Metanephros (tissue), 1 donor: Measurements from ENCODE around the gene DHRS4. TPM values are rescaled to one million over a fixed set of nuclear protein-coding genes. Genes with fewer than 3 reads are reported as not detected.

Experiments used
- total RNA-seq: library from RNA; depleted of rRNA; stranded (reverse); fragments of >200 nt; gene quantifications from one replicate; pipeline ENCODE4 v1.2.3, GENCODE V29; 2014

Gene DHRS4
- total RNA-seq: 41.9 TPM

DNA sequence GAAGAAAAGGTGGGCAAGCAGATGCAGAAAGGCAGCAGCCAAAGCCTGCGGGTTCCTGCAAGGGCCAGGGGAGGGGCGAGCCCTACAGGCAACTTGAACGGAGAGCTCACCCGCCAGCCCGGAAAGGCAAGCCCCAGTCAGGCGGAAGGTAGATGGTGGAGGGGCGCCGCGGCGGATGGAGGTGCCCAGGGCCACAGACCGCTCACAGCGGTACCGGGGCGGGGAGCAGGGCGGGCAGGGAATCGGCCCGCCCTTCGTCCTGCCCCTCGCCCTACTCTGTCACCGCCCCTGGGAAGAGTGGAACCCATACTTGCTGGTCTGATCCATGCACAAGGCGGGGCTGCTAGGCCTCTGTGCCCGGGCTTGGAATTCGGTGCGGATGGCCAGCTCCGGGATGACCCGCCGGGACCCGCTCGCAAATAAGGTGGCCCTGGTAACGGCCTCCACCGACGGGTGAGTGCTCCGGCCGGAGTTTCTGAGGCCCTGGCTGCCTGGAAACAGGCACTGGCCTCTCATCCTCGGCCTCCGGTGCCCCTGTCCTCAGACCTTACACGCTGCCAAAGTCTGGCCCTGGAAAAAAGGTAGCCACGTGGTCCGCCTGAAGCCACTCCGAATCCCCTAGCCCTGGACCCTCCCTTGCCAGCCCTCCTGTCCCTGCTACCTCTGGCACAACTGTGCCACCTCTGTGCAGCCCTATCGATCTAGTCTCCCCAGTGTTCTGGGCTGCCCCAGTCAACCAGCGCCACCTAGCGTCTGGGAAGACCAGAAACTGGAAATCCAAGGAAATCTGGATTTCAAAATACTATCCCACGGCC is at the start of gene DHRS4:
DHRS4 (plus strand) TSS at position 307 of the 815 bp plus-strand sequence; CDS start at position 326, 19 bp downstream.

DNA sequence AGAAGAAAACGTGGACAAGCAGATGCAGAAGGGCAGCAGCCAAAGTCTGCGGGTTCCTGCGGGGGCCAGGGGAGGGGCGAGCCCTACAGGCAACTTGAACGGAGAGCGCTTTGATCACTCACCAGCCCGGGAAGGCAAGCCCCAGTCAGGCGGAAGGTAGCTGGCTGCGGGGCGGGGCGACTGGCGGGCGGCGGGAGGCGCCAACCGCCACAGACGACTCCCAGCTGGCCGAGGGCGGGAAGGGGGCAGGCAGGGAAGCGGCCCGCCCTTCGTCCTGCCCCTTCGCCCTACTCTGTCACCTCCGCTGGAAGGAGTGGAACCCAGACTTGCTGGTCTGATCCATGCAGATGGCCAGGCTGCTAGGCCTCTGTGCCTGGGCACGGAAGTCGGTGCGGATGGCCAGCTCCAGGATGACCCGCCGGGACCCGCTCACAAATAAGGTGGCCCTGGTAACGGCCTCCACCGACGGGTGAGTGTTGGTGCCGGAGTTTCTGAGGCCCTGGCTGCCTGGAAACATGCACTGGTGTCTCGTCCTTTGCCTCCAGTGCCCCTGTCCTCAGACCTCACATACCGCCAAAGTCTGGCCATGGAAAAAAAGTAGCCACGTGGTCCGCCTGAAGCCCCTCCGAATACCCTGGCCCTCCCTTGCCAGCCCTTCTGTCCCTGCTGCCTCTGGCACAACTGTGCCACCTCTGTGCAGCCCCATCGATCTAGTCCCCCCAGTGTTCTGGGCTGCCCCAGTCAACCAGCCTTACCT is 35.2 kb downstream of the DHRS4 start, which contains the start of gene DHRS4L2:
DHRS4L2 (plus strand) TSS at position 323 of the 757 bp plus-strand sequence; CDS start at position 342, 19 bp downstream.

Other genes with a start within 250 kb of the DHRS4 start
- gene DHRS4L2, start 35.2 kb downstream of the DHRS4 start, total RNA-seq: 23.4 TPM
- 1.9 TPM for gene CARMIL3, start 98.2 kb downstream of the DHRS4 start, total RNA-seq
- gene CPNE6, start 117.8 kb downstream of the DHRS4 start, total RNA-seq: not detected
- gene PCK2, start 140.5 kb downstream of the DHRS4 start, total RNA-seq: 26.3 TPM
- 145 TPM for gene DCAF11, start 161.0 kb downstream of the DHRS4 start, total RNA-seq
- 4.4 TPM for gene NRL, start 161.2 kb downstream of the DHRS4 start, total RNA-seq
- gene FITM1, start 176.9 kb downstream of the DHRS4 start, total RNA-seq: 39.1 TPM
- gene PSME1, start 182.4 kb downstream of the DHRS4 start, total RNA-seq: 95.0 TPM
- 13.4 TPM for gene EMC9, start 187.8 kb downstream of the DHRS4 start, total RNA-seq
- 85.5 TPM for gene PSME2, start 192.8 kb downstream of the DHRS4 start, total RNA-seq
- gene RNF31, start 193.7 kb downstream of the DHRS4 start, total RNA-seq: 52.8 TPM
- 58.3 TPM for gene IRF9, start 207.5 kb downstream of the DHRS4 start, total RNA-seq
- gene REC8, start 218.3 kb downstream of the DHRS4 start, total RNA-seq: 28.1 TPM
- gene IPO4, start 235.0 kb downstream of the DHRS4 start, total RNA-seq: 56.7 TPM
- 51.6 TPM for gene TM9SF1, start 241.7 kb downstream of the DHRS4 start, total RNA-seq